ENCODE results near the gene AQP12B. TPM values are rescaled to one million over a fixed set of nuclear protein-coding genes. Genes with fewer than 3 reads are reported as not detected.

AQP12B gene
- polyA plus RNA-seq, 1 donor (not counting 4 experiments of a cell fraction or from before 2014, with no cell fraction given): not detected

GRCh38 chr2:240639566-240639965 is 43.1 kb downstream of the AQP12B start:
- TF ChIP-seq CTCF (optimal IDR thresholded peaks at IDR 0.05 in 1 of 3, IDR thresholded peaks at IDR 0.05 in 1 of 3, conservative IDR thresholded peaks at IDR 0.05 in 1 of 3; ENCODE audit: extremely low read depth in 1 of 3, insufficient read depth in 2 of 3, low read length in 3 of 3): no peak
- Histone ChIP-seq H3K27me3 (ENCODE audit: control insufficient read depth, extremely low read depth, insufficient read depth, low read length) (peaks cover 10% of the 10 kb centered on the region), H3K79me2 (ENCODE audit: control insufficient read depth, insufficient read depth, low read length) (no peaks in the 10 kb centered on the region), H4K20me1 (ENCODE audit: control insufficient read depth, extremely low read depth, insufficient read depth, low read length) (no peaks in the 10 kb centered on the region), H3K36me3 (ENCODE audit: control insufficient read depth in 2 of 2, extremely low read depth in 1 of 2, insufficient read depth in 2 of 2, low read length in 2 of 2) (no peaks in the 10 kb centered on the region), H3K9me3 (ENCODE audit: control insufficient read depth, low read depth, low read length) (peaks cover 3% of the 10 kb centered on the region), H3K4me2 (ENCODE audit: control insufficient read depth, extremely low read depth, insufficient read depth, low read depth, low read length) (no peak overlapping the region), H3K9ac (ENCODE audit: control insufficient read depth, extremely low read depth, insufficient read depth, low read length) (no peak overlapping the region), H3K4me1 (ENCODE audit: control insufficient read depth, extremely low read depth, insufficient read depth, low read length) (no peaks in the 10 kb centered on the region), H3K4me3 (ENCODE audit: control insufficient read depth in 2 of 3, extremely low read depth in 1 of 3, insufficient read depth in 2 of 3, low read depth in 1 of 3, low read length in 3 of 3) (no peak overlapping the region), H3K27ac (ENCODE audit: control insufficient read depth, insufficient read depth, low read length) (no peak overlapping the region), H2AFZ (ENCODE audit: control insufficient read depth, low read length) (no peak overlapping the region), H3K9me1 (ENCODE audit: control insufficient read depth, extremely low read depth, insufficient read depth, low read length) (no peaks in the 10 kb centered on the region)
- dilution Hi-C loops (cut with MboI; ENCODE audit: extremely low pct_ligation_motif_present, low sequenced_read_pairs): no loop called here
- FAIRE-seq (no peak), DNase-seq (ENCODE audit: low read depth, low spot score) (no peak)

GRCh38 chr2:240638512-240639160 is 44.0 kb downstream of the AQP12B start:
- Histone ChIP-seq H3K9me3 (ENCODE audit: control insufficient read depth, low read depth, low read length) (peaks cover 3% of the 10 kb centered on the region), H3K4me3 (ENCODE audit: control insufficient read depth in 2 of 3, extremely low read depth in 1 of 3, insufficient read depth in 2 of 3, low read depth in 1 of 3, low read length in 3 of 3) (no peak overlapping the region), H3K9ac (ENCODE audit: control insufficient read depth, extremely low read depth, insufficient read depth, low read length) (no peak overlapping the region), H3K4me2 (ENCODE audit: control insufficient read depth, extremely low read depth, insufficient read depth, low read depth, low read length) (no peak overlapping the region), H3K27ac (ENCODE audit: control insufficient read depth, insufficient read depth, low read length) (no peak overlapping the region), H3K79me2 (ENCODE audit: control insufficient read depth, insufficient read depth, low read length) (no peaks in the 10 kb centered on the region), H2AFZ (ENCODE audit: control insufficient read depth, low read length) (no peak overlapping the region), H3K4me1 (ENCODE audit: control insufficient read depth, extremely low read depth, insufficient read depth, low read length) (no peaks in the 10 kb centered on the region), H4K20me1 (ENCODE audit: control insufficient read depth, extremely low read depth, insufficient read depth, low read length) (no peaks in the 10 kb centered on the region), H3K36me3 (ENCODE audit: control insufficient read depth in 2 of 2, extremely low read depth in 1 of 2, insufficient read depth in 2 of 2, low read length in 2 of 2) (no peaks in the 10 kb centered on the region), H3K27me3 (ENCODE audit: control insufficient read depth, extremely low read depth, insufficient read depth, low read length) (peaks cover 6% of the 10 kb centered on the region), H3K9me1 (ENCODE audit: control insufficient read depth, extremely low read depth, insufficient read depth, low read length) (no peaks in the 10 kb centered on the region)
- no peak for TF ChIP-seq CTCF (optimal IDR thresholded peaks at IDR 0.05 in 1 of 3, IDR thresholded peaks at IDR 0.05 in 1 of 3, conservative IDR thresholded peaks at IDR 0.05 in 1 of 3; ENCODE audit: extremely low read depth in 1 of 3, insufficient read depth in 2 of 3, low read length in 3 of 3)
- no peak for TF ChIP-seq EZH2 (IDR thresholded peaks at IDR 0.05; ENCODE audit: low read length)
- dilution Hi-C loops (cut with MboI; ENCODE audit: extremely low pct_ligation_motif_present, low sequenced_read_pairs): no loop called here
- FAIRE-seq (no peak), DNase-seq (ENCODE audit: low read depth, low spot score) (no peak)
